Adrenal gland (tissue), 12 donors: ENCODE measurements around the gene SLC8A3. TPM values are rescaled to one million over a fixed set of nuclear protein-coding genes. Genes with fewer than 3 reads are reported as not detected.

ENCODE experiments used
- DNase-seq, 7 donors: peaks; one replicate each; pipeline ENCODE4 v3.0.0-alpha.2; 2019 to 2020
- H3K27ac ChIP-seq, 5 donors: fragments of 200-600 bp; sonication (generic) in 4 of 5; 1 replicate in 3 of 5; 2 replicates in 2 of 5; pipeline versions ENCODE4 v1.5.1 to v1.8.0; 2016 to 2020; ENCODE audit warnings: mild to moderate bottlenecking in 1 of 5
- H3K27me3 ChIP-seq: fragments of 200-600 bp; 2 replicates; pipeline ENCODE4 v1.8.0; 2021
- H3K36me3 ChIP-seq, 2 donors: fragments of 200-600 bp; replicated peaks in 1 of 2; 1 replicate in 1 of 2; 2 replicates in 1 of 2; pipeline versions ENCODE4 v1.5.1 to v1.8.0; 2018 to 2022
- H3K4me1 ChIP-seq, 2 donors: fragments of 200-600 bp; replicated peaks in 1 of 2; 1 replicate in 1 of 2; 2 replicates in 1 of 2; pipeline versions ENCODE4 v1.5.1 to v1.8.0; 2018 to 2021
- H3K4me3 ChIP-seq, 4 donors: fragments of 200-600 bp; sonication (generic) in 3 of 4; one replicate each; pipeline ENCODE4 v1.5.1; 2016 to 2018
- H3K9me3 ChIP-seq, 3 donors: fragments of 200-600 bp; sonication (generic) in 1 of 3; replicated peaks in 1 of 3; 1 replicate in 2 of 3; 2 replicates in 1 of 3; pipeline versions ENCODE4 v1.5.1 to v1.8.0; 2016 to 2021
- CTCF ChIP-seq, 6 experiments: fragments of 450-650 bp in 4 of 6; fragments of 200-600 bp in 2 of 6; sonication (generic) in 1 of 6; IDR thresholded peaks; 1 replicate in 5 of 6; 2 replicates in 1 of 6; pipeline versions ENCODE4 v1.5.1 to v1.8.0; 2016 to 2021; ENCODE audit warnings: antibody characterized with exemption in 6 of 6, mild to moderate bottlenecking in 2 of 6, moderate library complexity in 1 of 6
- POLR2A ChIP-seq, 2 donors: fragments of 450-650 bp; IDR thresholded peaks; one replicate each; pipeline ENCODE4 v1.6.1; 2017; ENCODE audit warnings: antibody characterized with exemption in 2 of 2, mild to moderate bottlenecking in 2 of 2, moderate library complexity in 1 of 2
- WGBS, 4 donors: extraction: QIAGEN DNeasy Blood & Tissue Kit in 2 of 4; methylation state at CpG; one replicate each; pipeline versions ENCODE4 v1.1.5 to v1.1.7; 2013 to 2017; 5-methylcytosine and 5-hydroxymethylcytosine counted together
- intact Hi-C, 2 donors: fragments of 100-400 bp; cut with DNase I; formaldehyde crosslinking; loops; one replicate each; pipeline versions ENCODE4 v1.14.1 to v1.15.0; 2022 to 2023
- polyA plus RNA-seq, 3 donors: library from polyadenylated mRNA; stranded (reverse); fragments of 200-250 nt in 2 of 3; fragments of 350-450 nt in 1 of 3; fragmentation: Illumina TruSeq in 1 of 3; extraction: RNeasy Lipid Tissue Mini Kit (QIAGEN cat#74804) in 1 of 3; gene quantifications; one replicate each; pipeline ENCODE4 v1.2.3, GENCODE V29; 2013 to 2014
- total RNA-seq, 9 donors: library from RNA; depleted of rRNA in 4 of 9; stranded (reverse); fragments of >200 nt in 4 of 9; fragments of 120-200 nt in 1 of 9; fragmentation: NEBNext Ultra II Directional in 1 of 9; extraction: Animal tissue kit (Norgen Biotek cat#: 25700) in 1 of 9; gene quantifications; one replicate each; pipeline versions ENCODE4 v1.1.0 to v1.2.4, GENCODE V29; 2013 to 2023
- donor health status: healthy with polysubstance abuse.
- donor health status: Bipolar disorder and iron deficiency.
- donor health status: DM: yes; HTN: yes; CAD: no.
- donor health status: DM: no; HTN: no; CAD: no.
- donor health status: DM: no; HTN: no; CAD: no.
- donor health status: DM: yes; HTN: yes; CAD: no.

SLC8A3 gene
- total and polyA plus RNA-seq, 12 donors: 0.08 to 2.1 (median 0.62) TPM; not detected in 4

GRCh38 chr14:70077720-70078119 lies 111.0 kb downstream of the SLC8A3 start:
- no peak overlapping the region for H3K27ac ChIP-seq
- no peaks in the 10 kb centered on the region for H3K27me3 ChIP-seq
- intact Hi-C loops: no loop called here
- no peak overlapping the region for H3K4me3 ChIP-seq
- no peaks in the 10 kb centered on the region for H3K4me1 ChIP-seq
- no peak for DNase-seq
- 46 to 61% (median 51%) methylated on average over 2 of the region's 2 CpGs for WGBS, 4 donors
- TF ChIP-seq POLR2A (IDR thresholded peaks at IDR 0.05) (no peak), CTCF (IDR thresholded peaks at IDR 0.05) (no peak)
- no peaks in the 10 kb centered on the region for H3K36me3 ChIP-seq
- H3K9me3 ChIP-seq: no peaks in the 10 kb centered on the region

- no peak for DNase-seq
- Histone ChIP-seq H3K4me3 (no peak overlapping the region), H3K27ac (no peak overlapping the region), H3K27me3 (no peaks in the 10 kb centered on the region), H3K4me1 (no peaks in the 10 kb centered on the region), H3K9me3 (no peaks in the 10 kb centered on the region), H3K36me3 (no peaks in the 10 kb centered on the region)
- TF ChIP-seq CTCF (IDR thresholded peaks at IDR 0.05) (no peak), POLR2A (IDR thresholded peaks at IDR 0.05) (no peak)
- WGBS, 4 donors: 82 to 86% (median 84%) methylated on average over 3 of the region's 3 CpGs
- intact Hi-C loops: no loop called here
These were observed 111.7 kb downstream of the SLC8A3 start for GRCh38 chr14:70077005-70077404.

- DNase-seq: peak; percentile 49 to 77 (median 70)
- intact Hi-C loops: no loop called here
These were observed 114.7 kb downstream of the SLC8A3 start for GRCh38 chr14:70073924-70074566.

GRCh38 chr14:70069186-70069585 lies 119.6 kb downstream of the SLC8A3 start:
- WGBS, 4 donors: 59 to 65% (median 61%) methylated on average over 5 of the region's 5 CpGs
- Histone ChIP-seq H3K4me1 (no peaks in the 10 kb centered on the region), H3K4me3 (no peak overlapping the region), H3K27me3 (no peaks in the 10 kb centered on the region), H3K9me3 (no peaks in the 10 kb centered on the region), H3K27ac (no peak overlapping the region), H3K36me3 (no peaks in the 10 kb centered on the region)
- DNase-seq: no peak
- intact Hi-C loops: no loop called here
- TF ChIP-seq POLR2A (IDR thresholded peaks at IDR 0.05): no peak
- TF ChIP-seq CTCF (IDR thresholded peaks at IDR 0.05): no peak

More at GRCh38 chr14:70073924-70074566, 114.7 kb downstream of the SLC8A3 start:
- H3K4me3 ChIP-seq: no peak overlapping the region
- WGBS, 4 donors: 52 to 57% (median 54%) methylated on average over 3 of the region's 3 CpGs
- H3K36me3 ChIP-seq: no peaks in the 10 kb centered on the region
- H3K27ac ChIP-seq: no peak overlapping the region
- H3K4me1 ChIP-seq: no peaks in the 10 kb centered on the region
- no peaks in the 10 kb centered on the region for H3K27me3 ChIP-seq
- H3K9me3 ChIP-seq: no peaks in the 10 kb centered on the region
- peak; percentile 51 to 76 (median 60) for TF ChIP-seq CTCF (IDR thresholded peaks at IDR 0.05)
- no peak for TF ChIP-seq POLR2A (IDR thresholded peaks at IDR 0.05)
